SU-DHL-6 (cell line): ENCODE data around the gene SLC25A29.

Experiments used
- H2AFZ ChIP-seq: fragments of 200-600 bp; sonication (generic); 2 replicates; pipeline ENCODE4 v1.6.1; 2014; ENCODE audit warnings: low read depth, mild to moderate bottlenecking, moderate library complexity, mixed read lengths, antibody characterized with exemption, low read length; ENCODE audit not compliant: severe bottlenecking
- H3F3A ChIP-seq: fragments of 200-600 bp; shearing (Covaris generic); 2 replicates; pipeline ENCODE4 v1.6.0; 2016; ENCODE audit warnings: antibody characterized with exemption, mild to moderate bottlenecking; ENCODE audit not compliant: insufficient read depth
- H3K27ac ChIP-seq: fragments of 200-600 bp; sonication (generic); 2 replicates; pipeline ENCODE4 v1.5.1; 2016; ENCODE audit warnings: low read depth, mild to moderate bottlenecking, low read length, moderate library complexity, mixed read lengths
- H3K27me3 ChIP-seq: fragments of 200-600 bp; sonication (generic), shearing (Covaris generic); 2 replicates; pipeline ENCODE4 v1.6.0; 2014; ENCODE audit warnings: mild to moderate bottlenecking, low read length
- H3K36me3 ChIP-seq: fragments of 200-600 bp; sonication (generic); 2 replicates; pipeline ENCODE4 v1.6.1; 2014; ENCODE audit warnings: mild to moderate bottlenecking, low read length, mixed read lengths
- H3K4me2 ChIP-seq: fragments of 300-600, 200-600 bp; shearing (Covaris generic), sonication (generic); 2 replicates; pipeline ENCODE4 v1.6.0; 2014; ENCODE audit warnings: low read length, low read depth, mild to moderate bottlenecking; ENCODE audit not compliant: poor library complexity, severe bottlenecking
- H3K4me3 ChIP-seq: fragments of 200-600 bp; sonication (generic); 2 replicates; pipeline ENCODE4 v1.5.1; 2014; ENCODE audit warnings: antibody characterized with exemption, low read length, mild to moderate bottlenecking, mixed read lengths; ENCODE audit not compliant: insufficient read depth, poor library complexity, severe bottlenecking
- H3K79me2 ChIP-seq: fragments of 200-600 bp; sonication (generic); 2 replicates; pipeline ENCODE4 v1.6.1; 2014; ENCODE audit warnings: mild to moderate bottlenecking, low read length, moderate library complexity; ENCODE audit not compliant: insufficient read depth
- H3K9ac ChIP-seq: fragments of 200-600 bp; sonication (generic); 2 replicates; pipeline ENCODE4 v1.7.0; 2014; ENCODE audit warnings: mild to moderate bottlenecking, low read length
- H3K9me2 ChIP-seq: fragments of 200-600 bp; sonication (generic); replicated peaks from 2 replicates; pipeline ENCODE4 v1.6.1; 2014; ENCODE audit warnings: low read length; ENCODE audit not compliant: insufficient read depth
- H3K9me3 ChIP-seq: fragments of 200-600 bp; sonication (generic); 2 replicates; pipeline ENCODE4 v1.6.1; 2014; ENCODE audit warnings: low read length, mixed read lengths; ENCODE audit not compliant: insufficient read depth
- H4K20me1 ChIP-seq: fragments of 200-600 bp; sonication (generic); 2 replicates; pipeline ENCODE4 v1.6.1; 2014; ENCODE audit warnings: low read depth, mild to moderate bottlenecking, antibody characterized with exemption, low read length, moderate library complexity, mixed read lengths
- EZH2phosphoT487 ChIP-seq: fragments of 200-600 bp; sonication (generic), shearing (Covaris generic); conservative IDR thresholded peaks from 2 replicates; pipeline ENCODE4 v1.6.1; 2018; ENCODE audit warnings: mild to moderate bottlenecking, antibody characterized with exemption, low read length, moderate library complexity, mixed read lengths
- TF ChIP-seq, protein P1 (sequence below): fragments of 200-600 bp; sonication (generic); IDR thresholded peaks from one replicate; pipeline ENCODE4 v1.5.1; 2017; ENCODE audit warnings: antibody characterized with exemption, mild to moderate bottlenecking, low read length, moderate library complexity; ENCODE audit not compliant: insufficient read depth, poor library complexity, severe bottlenecking

The SLC25A29 gene

DNA sequence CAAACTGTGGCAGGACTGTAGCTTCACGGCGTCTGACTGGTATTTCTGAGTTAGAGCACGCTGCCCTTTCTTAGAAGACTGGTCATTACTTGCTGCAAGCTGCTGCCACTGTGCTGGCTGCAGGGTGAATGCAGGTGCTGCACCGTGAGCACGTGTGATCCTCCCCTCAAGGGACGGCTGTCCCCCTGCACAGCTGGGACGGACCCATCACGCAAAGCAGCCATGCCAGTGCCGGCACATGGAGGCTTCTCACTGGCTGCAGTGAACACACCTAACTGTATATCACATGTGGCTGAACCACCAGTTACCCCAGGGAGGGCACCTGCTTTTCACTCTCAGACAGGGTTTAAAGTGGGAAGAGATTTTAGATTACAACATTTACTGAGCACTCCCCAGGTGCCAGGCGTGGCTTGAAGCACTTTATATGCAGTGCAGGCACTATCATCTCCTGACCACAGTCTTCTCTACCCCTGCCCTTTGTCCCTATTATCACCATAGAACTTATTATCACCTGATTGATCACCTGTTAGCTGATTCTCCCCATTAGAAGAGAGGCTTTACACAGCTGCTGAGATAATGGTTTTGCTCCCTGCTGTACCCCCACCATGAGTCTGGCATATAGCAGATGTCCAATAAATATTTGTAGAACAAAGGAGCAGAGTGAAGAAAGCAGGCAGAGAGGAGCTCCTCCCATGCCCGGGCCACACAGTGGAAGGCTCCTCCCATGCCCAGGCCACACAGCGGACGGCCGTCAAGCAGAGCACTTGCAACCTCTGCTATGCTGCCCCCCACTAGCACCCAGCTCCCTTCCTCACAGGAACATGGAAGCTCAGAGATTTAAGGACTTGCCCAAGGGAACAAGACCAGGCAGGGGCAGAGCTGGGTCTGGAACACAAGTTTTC lies 42.8 kb upstream of the SLC25A29 start:
- Histone ChIP-seq H3K79me2 (no peaks in the 10 kb centered on the region), H3K9ac (no peak overlapping the region), H3K36me3 (no peaks in the 10 kb centered on the region), H2AFZ (no peak overlapping the region), H3K9me3 (no peaks in the 10 kb centered on the region), H3K27ac (no peak overlapping the region), H3K4me3 (no peak overlapping the region), H3K4me2 (no peak overlapping the region), H3K9me2 (no peaks in the 10 kb centered on the region), H4K20me1 (no peaks in the 10 kb centered on the region), H3K27me3 (no peaks in the 10 kb centered on the region), H3F3A (no peaks in the 10 kb centered on the region)
- TF ChIP-seq, protein P1, sequence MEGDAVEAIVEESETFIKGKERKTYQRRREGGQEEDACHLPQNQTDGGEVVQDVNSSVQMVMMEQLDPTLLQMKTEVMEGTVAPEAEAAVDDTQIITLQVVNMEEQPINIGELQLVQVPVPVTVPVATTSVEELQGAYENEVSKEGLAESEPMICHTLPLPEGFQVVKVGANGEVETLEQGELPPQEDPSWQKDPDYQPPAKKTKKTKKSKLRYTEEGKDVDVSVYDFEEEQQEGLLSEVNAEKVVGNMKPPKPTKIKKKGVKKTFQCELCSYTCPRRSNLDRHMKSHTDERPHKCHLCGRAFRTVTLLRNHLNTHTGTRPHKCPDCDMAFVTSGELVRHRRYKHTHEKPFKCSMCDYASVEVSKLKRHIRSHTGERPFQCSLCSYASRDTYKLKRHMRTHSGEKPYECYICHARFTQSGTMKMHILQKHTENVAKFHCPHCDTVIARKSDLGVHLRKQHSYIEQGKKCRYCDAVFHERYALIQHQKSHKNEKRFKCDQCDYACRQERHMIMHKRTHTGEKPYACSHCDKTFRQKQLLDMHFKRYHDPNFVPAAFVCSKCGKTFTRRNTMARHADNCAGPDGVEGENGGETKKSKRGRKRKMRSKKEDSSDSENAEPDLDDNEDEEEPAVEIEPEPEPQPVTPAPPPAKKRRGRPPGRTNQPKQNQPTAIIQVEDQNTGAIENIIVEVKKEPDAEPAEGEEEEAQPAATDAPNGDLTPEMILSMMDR = no peak
- TF ChIP-seq EZH2phosphoT487 = no peak

DNA sequence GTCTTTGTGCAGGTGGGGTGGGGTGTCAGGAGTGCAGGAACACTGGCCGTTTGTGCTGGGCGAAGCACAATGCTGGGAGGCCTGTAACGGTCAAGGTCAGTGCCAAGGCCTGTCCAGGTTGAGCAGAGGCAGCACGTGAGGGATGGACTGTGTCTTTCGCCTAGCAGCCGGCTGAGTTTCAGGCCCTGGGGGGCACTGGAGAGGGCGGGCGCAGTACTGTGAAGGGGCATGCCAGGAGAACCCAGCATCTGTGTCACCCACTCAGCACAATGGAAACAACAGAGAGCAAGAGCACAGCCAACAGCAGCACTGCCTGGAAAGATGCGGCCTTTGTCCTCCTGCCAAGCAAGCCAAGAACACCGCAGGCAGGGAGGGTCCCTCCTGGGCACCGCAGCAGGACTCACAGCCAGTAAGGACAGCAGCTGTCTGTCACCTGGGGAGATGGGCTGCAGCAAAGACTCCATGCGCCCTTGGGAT lies 42.0 kb upstream of the SLC25A29 start:
- H3K9me2 ChIP-seq = no peaks in the 10 kb centered on the region

DNA sequence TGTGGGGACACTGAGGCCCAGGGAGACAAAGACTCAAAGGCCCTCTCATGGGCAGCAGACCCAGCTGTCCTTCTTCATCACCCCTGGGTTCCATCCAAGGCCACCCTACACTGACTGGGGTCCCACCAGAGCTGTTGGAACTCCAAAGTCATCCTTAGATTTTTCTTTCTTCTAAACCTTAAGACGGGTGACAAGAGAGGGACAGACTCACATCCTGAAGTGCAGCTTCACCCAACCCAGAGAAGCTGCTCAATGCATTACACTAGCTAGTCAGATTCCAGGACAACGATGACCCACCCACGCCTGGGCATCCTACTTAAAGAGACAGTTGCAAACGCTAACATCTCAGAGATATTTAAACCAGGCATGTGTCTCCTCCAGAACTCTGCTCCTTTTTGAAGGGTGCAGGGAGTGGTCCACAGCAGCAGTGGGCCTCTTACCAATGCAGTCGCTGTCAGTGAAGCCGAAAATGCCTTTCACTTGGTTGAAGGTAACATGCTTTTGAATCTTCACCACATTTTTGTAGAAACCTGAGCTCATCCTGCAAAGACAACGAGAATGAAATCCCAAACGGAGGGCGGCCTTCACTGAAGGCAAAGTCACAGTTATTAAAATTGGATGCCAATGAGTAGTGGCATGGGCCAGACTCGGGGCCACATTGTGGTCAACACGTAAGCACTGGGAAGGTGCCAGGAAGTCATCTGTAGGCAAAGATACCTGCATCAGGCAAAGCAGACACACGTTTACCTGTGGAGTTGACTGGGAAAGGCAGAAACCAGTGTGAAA lies 40.3 kb upstream of the SLC25A29 start:
- Histone ChIP-seq H3K9me2 (no peaks in the 10 kb centered on the region), H3F3A (no peaks in the 10 kb centered on the region), H2AFZ (no peak overlapping the region), H3K27me3 (no peaks in the 10 kb centered on the region), H3K9me3 (no peaks in the 10 kb centered on the region), H3K27ac (no peak overlapping the region), H3K4me2 (no peak overlapping the region), H3K4me3 (no peak overlapping the region), H3K36me3 (no peaks in the 10 kb centered on the region), H4K20me1 (no peaks in the 10 kb centered on the region), H3K9ac (no peak overlapping the region), H3K79me2 (no peaks in the 10 kb centered on the region)
- TF ChIP-seq, protein P1 = no peak
- TF ChIP-seq EZH2phosphoT487 = no peak

More for the DNA sequence above, 42.0 kb upstream of the SLC25A29 start:
- H3K27ac ChIP-seq = no peak overlapping the region
- no peak overlapping the region for H3K4me3 ChIP-seq
- H2AFZ ChIP-seq = no peak overlapping the region
- no peaks in the 10 kb centered on the region for H3K27me3 ChIP-seq
- H3K9ac ChIP-seq = no peak overlapping the region
- H4K20me1 ChIP-seq = no peaks in the 10 kb centered on the region
- no peaks in the 10 kb centered on the region for H3K9me3 ChIP-seq
- no peak overlapping the region for H3K4me2 ChIP-seq
- no peaks in the 10 kb centered on the region for H3K79me2 ChIP-seq
- no peaks in the 10 kb centered on the region for H3F3A ChIP-seq
- H3K36me3 ChIP-seq = no peaks in the 10 kb centered on the region
- TF ChIP-seq EZH2phosphoT487 = no peak
- TF ChIP-seq, protein P1 = no peak
